Gastrocnemius medialis (tissue), 4 donors: ENCODE data around the gene SLC2A4RG. TPM values are rescaled to one million over a fixed set of nuclear protein-coding genes. Genes with fewer than 3 reads are reported as not detected.

ENCODE experiments used
- ATAC-seq, 2 donors: fragments of 150-250 bp; one replicate each; pipeline ENCODE4 v1.9.1; 2016
- DNase-seq, 2 donors: peaks; one replicate each; pipeline ENCODE4 v3.0.0-alpha.2; 2019
- H3K27ac ChIP-seq, 4 donors: fragments of 200-600 bp; sonication (generic); 1 replicate in 1 of 4; 2 replicates in 3 of 4; pipeline ENCODE4 v1.5.1; 2016 to 2018; ENCODE audit warnings: mild to moderate bottlenecking in 2 of 4, moderate library complexity in 1 of 4
- H3K27me3 ChIP-seq, 3 donors: fragments of 200-600 bp; sonication (generic) in 2 of 3; 1 replicate in 1 of 3; 2 replicates in 2 of 3; pipeline versions ENCODE4 v1.5.1 to v1.6.0; 2016 to 2019; ENCODE audit warnings: mild to moderate bottlenecking in 1 of 3, moderate library complexity in 1 of 3
- H3K36me3 ChIP-seq, 2 donors: fragments of 200-600 bp; sonication (generic) in 1 of 2; one replicate each; pipeline ENCODE4 v1.5.1; 2017 to 2018
- H3K4me1 ChIP-seq, 2 donors: fragments of 200-600 bp; sonication (generic) in 1 of 2; one replicate each; pipeline ENCODE4 v1.5.1; 2016 to 2017; ENCODE audit warnings: mild to moderate bottlenecking in 2 of 2
- H3K4me3 ChIP-seq, 4 donors: fragments of 200-600 bp; sonication (generic) in 3 of 4; 1 replicate in 1 of 4; 2 replicates in 3 of 4; pipeline ENCODE4 v1.5.1; 2016 to 2019; ENCODE audit warnings: mild to moderate bottlenecking in 2 of 4
- H3K9me3 ChIP-seq, 3 donors: fragments of 200-600 bp; sonication (generic) in 2 of 3; 1 replicate in 1 of 3; 2 replicates in 2 of 3; pipeline ENCODE4 v1.5.1; 2016 to 2019
- POLR2A ChIP-seq, 2 donors: fragments of 450-650 bp; IDR thresholded peaks; one replicate each; pipeline ENCODE4 v1.6.1; 2017; ENCODE audit warnings: antibody characterized with exemption in 2 of 2, mild to moderate bottlenecking in 2 of 2, moderate library complexity in 2 of 2
- in situ Hi-C, 4 donors: fragments of 200-750 bp; cut with MboI; loops; one replicate each; pipeline versions ENCODE4 v1.15.0 to v1.8.0; 2017; ENCODE audit warnings: low sequenced_read_pairs in 4 of 4
- intact Hi-C: fragments of 100-400 bp; cut with DNase I; formaldehyde crosslinking; loops from one replicate; pipeline ENCODE4 v1.15.1; 2023; ENCODE audit warnings: low total_unique reads
- total RNA-seq, 4 donors: library from RNA; depleted of rRNA; stranded (reverse); fragments of >200 nt; gene quantifications; one replicate each; pipeline versions ENCODE4 v1.1.0 to v1.2.3, GENCODE V29; 2016
- TF ChIP-seq, protein P1 (sequence below), 5 experiments: fragments of 450-650 bp in 3 of 5; fragments of 200-600 bp in 2 of 5; sonication (generic) in 2 of 5; IDR thresholded peaks in 4 of 5; conservative IDR thresholded peaks in 1 of 5; 1 replicate in 4 of 5; 2 replicates in 1 of 5; pipeline ENCODE4 v1.5.1; 2016 to 2019; ENCODE audit warnings: antibody characterized with exemption in 5 of 5, mild to moderate bottlenecking in 3 of 5, moderate library complexity in 3 of 5

Gene SLC2A4RG
- total RNA-seq, 4 donors from 2014 or later = 26.0 to 58.7 (median 39.1) TPM

- intact Hi-C loops = no loop called here
- Histone ChIP-seq H3K36me3 (peaks cover 0 to 19% of the 10 kb centered on the region in 2 donors), H3K4me3 (no peak overlapping the region), H3K27me3 (no peaks in the 10 kb centered on the region), H3K4me1 (peaks cover 27% of the 10 kb centered on the region in 2 donors), H3K9me3 (no peaks in the 10 kb centered on the region), H3K27ac (no peak overlapping the region)
- no peak for DNase-seq
- in situ Hi-C loops = no loop called here
- no peak for TF ChIP-seq POLR2A (IDR thresholded peaks at IDR 0.05)
- TF ChIP-seq, protein P1, sequence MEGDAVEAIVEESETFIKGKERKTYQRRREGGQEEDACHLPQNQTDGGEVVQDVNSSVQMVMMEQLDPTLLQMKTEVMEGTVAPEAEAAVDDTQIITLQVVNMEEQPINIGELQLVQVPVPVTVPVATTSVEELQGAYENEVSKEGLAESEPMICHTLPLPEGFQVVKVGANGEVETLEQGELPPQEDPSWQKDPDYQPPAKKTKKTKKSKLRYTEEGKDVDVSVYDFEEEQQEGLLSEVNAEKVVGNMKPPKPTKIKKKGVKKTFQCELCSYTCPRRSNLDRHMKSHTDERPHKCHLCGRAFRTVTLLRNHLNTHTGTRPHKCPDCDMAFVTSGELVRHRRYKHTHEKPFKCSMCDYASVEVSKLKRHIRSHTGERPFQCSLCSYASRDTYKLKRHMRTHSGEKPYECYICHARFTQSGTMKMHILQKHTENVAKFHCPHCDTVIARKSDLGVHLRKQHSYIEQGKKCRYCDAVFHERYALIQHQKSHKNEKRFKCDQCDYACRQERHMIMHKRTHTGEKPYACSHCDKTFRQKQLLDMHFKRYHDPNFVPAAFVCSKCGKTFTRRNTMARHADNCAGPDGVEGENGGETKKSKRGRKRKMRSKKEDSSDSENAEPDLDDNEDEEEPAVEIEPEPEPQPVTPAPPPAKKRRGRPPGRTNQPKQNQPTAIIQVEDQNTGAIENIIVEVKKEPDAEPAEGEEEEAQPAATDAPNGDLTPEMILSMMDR (IDR thresholded peaks at IDR 0.05 in 4 of 5, conservative IDR thresholded peaks at IDR 0.05 in 1 of 5) = no peak
- no peak for ATAC-seq
Observed at GRCh38 chr20:63701051-63701328, 38.6 kb upstream of the SLC2A4RG start.

DNA sequence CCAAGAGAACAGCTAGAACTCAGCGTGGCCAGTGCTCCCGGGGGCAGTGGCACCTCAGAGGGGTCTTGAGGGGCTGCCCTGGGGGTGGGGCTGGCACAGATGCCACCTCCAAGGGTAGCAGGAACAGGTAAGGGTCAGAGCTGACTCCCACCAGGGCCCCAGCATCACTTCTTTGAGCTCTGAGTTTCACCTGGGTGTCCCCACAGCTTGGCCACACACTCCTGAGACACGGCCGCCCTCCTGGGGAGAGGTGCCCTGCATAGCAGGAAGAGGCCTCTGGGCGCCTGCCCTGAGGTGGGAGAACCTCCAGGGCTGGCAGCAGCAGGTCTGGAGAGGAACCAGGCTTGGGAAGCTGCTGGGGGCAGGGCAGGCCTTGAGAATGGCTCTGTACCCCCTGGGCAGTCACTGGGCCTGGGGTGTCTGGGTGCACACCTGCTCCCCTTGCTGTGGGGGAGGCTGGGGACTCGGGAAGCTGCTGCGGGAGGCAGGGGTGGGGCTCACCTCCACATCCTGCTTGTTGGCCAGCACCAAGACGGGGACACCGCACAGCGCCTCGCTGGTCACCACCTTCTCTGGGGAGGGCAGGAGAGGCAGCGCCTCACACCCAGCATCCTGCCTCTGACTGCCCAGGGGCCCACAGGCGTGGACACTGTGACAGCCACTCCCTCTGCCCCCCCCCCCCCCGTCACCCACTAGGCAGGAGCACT is 38.1 kb upstream of the SLC2A4RG start:
- Histone ChIP-seq H3K27me3 (no peaks in the 10 kb centered on the region), H3K4me3 (no peak overlapping the region), H3K36me3 (peaks cover 0 to 24% of the 10 kb centered on the region in 2 donors), H3K27ac (no peak overlapping the region), H3K9me3 (no peaks in the 10 kb centered on the region), H3K4me1 (peaks cover 28 to 29% of the 10 kb centered on the region in 2 donors)
- TF ChIP-seq POLR2A (IDR thresholded peaks at IDR 0.05) = no peak
- TF ChIP-seq, protein P1 (IDR thresholded peaks at IDR 0.05 in 4 of 5, conservative IDR thresholded peaks at IDR 0.05 in 1 of 5) = no peak
- intact Hi-C loops (no loop called here), in situ Hi-C loops (no loop called here)
- ATAC-seq (no peak), DNase-seq (no peak)

- H3K27me3 ChIP-seq = no peaks in the 10 kb centered on the region
- peaks cover 28 to 34% of the 10 kb centered on the region in 2 donors for H3K4me1 ChIP-seq
- in situ Hi-C loops = no loop called here
- H3K4me3 ChIP-seq = no peak overlapping the region
- TF ChIP-seq, protein P1 (IDR thresholded peaks at IDR 0.05 in 4 of 5, conservative IDR thresholded peaks at IDR 0.05 in 1 of 5) = no peak
- no peak for TF ChIP-seq POLR2A (IDR thresholded peaks at IDR 0.05)
- ATAC-seq (no peak), DNase-seq (no peak)
- no peak overlapping the region for H3K27ac ChIP-seq
- no peaks in the 10 kb centered on the region for H3K9me3 ChIP-seq
- peaks cover 0 to 24% of the 10 kb centered on the region in 2 donors for H3K36me3 ChIP-seq
- intact Hi-C loops = no loop called here
Observed at GRCh38 chr20:63702036-63702665, 37.4 kb upstream of the SLC2A4RG start.

DNA sequence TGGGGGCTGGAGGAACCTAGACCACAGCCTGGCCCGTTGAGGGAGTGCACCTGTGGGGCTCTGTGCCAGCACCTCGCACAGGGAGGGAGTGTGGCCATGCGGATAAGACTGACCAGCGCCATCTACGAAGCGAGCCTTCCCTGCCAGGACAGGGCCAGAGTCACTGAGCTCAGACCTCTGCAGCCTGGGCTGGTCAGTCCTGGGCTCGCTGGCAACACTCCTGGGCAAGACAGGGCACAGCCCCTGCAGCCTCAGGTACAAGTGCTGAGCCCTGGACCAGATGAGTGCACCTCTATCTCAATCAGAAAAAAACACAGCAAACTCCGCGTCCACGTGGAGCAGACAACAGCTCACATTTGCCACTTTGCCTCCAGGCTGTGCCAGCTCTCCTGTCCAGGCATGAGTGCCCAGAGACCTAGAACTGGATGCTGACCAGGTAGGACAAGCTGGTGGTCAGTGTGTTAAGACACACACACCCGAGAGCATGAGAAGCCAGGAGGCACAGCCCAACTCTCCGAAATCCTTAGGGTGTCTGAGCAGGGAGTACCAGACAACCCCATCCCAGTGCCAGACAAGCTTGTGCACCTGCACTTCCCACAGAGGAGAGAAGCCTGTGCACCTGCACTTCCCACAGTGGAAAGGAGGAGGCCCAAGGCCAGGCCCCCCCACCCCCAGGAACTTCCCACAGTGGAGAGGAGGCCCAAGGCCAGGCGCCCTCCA is 36.7 kb upstream of the SLC2A4RG start:
- H3K4me1 ChIP-seq = peaks cover 23 to 26% of the 10 kb centered on the region in 2 donors
- in situ Hi-C loops = no loop called here
- TF ChIP-seq, protein P1 (IDR thresholded peaks at IDR 0.05 in 4 of 5, conservative IDR thresholded peaks at IDR 0.05 in 1 of 5) = no peak
- no peak for TF ChIP-seq POLR2A (IDR thresholded peaks at IDR 0.05)
- DNase-seq (no peak), ATAC-seq (no peak)
- H3K36me3 ChIP-seq = peaks cover 0 to 24% of the 10 kb centered on the region in 2 donors
- H3K27ac ChIP-seq = no peak overlapping the region
- H3K9me3 ChIP-seq = no peaks in the 10 kb centered on the region
- no peaks in the 10 kb centered on the region for H3K27me3 ChIP-seq
- intact Hi-C loops = no loop called here
- no peak overlapping the region for H3K4me3 ChIP-seq
